Smooth muscle cell (in vitro differentiated cells): ENCODE data around the gene FGF9. TPM values are rescaled to one million over a fixed set of nuclear protein-coding genes. Genes with fewer than 3 reads are reported as not detected.

ENCODE experiments used
- DNase-seq: peaks from one replicate; lab custom pipeline; 2025; ENCODE audit not compliant: unreplicated experiment; lab: John Stamatoyannopoulos, UW
- H2AFZ ChIP-seq: fragments of 200-600 bp; sonication (generic); 2 replicates; pipeline ENCODE4 v1.6.0; 2016; ENCODE audit warnings: antibody characterized with exemption, low read depth, mild to moderate bottlenecking
- H3F3A ChIP-seq: fragments of 200-600 bp; sonication (generic); 2 replicates; pipeline ENCODE4 v1.6.0; 2017; ENCODE audit warnings: antibody characterized with exemption, low read depth
- H3K27ac ChIP-seq: fragments of 200-600 bp; sonication (generic); 2 replicates; pipeline ENCODE4 v1.5.1; 2016; ENCODE audit warnings: low read depth, mild to moderate bottlenecking
- H3K27me3 ChIP-seq: fragments of 200-600 bp; sonication (generic); 2 replicates; pipeline ENCODE4 v1.6.1; 2016; ENCODE audit warnings: low read depth, mild to moderate bottlenecking
- H3K36me3 ChIP-seq: fragments of 200-600 bp; sonication (generic); 2 replicates; pipeline ENCODE4 v1.5.1; 2016; ENCODE audit warnings: low read depth
- H3K4me1 ChIP-seq: fragments of 200-600 bp; sonication (generic); 2 replicates; pipeline ENCODE4 v1.5.1; 2016; ENCODE audit warnings: low read depth
- H3K4me2 ChIP-seq: fragments of 200-600 bp; sonication (generic); 2 replicates; pipeline ENCODE4 v1.6.0; 2016; ENCODE audit warnings: mild to moderate bottlenecking
- H3K4me3 ChIP-seq: fragments of 200-600 bp; sonication (generic); 2 replicates; pipeline ENCODE4 v1.5.1; 2016; ENCODE audit warnings: mild to moderate bottlenecking
- H3K79me2 ChIP-seq: fragments of 200-600 bp; sonication (generic); 2 replicates; pipeline ENCODE4 v1.6.0; 2016; ENCODE audit warnings: low read depth, mild to moderate bottlenecking
- H3K9ac ChIP-seq: fragments of 200-600 bp; sonication (generic); 2 replicates; pipeline ENCODE4 v1.6.0; 2016; ENCODE audit warnings: low read depth
- H3K9me3 ChIP-seq: fragments of 200-600 bp; sonication (generic); replicated peaks from 2 replicates; pipeline ENCODE4 v1.5.1; 2016; ENCODE audit warnings: low read depth
- H4K20me1 ChIP-seq: fragments of 200-600 bp; sonication (generic); 2 replicates; pipeline ENCODE4 v1.6.0; 2016; ENCODE audit warnings: low read depth
- WGBS: methylation state at CpG from one replicate; pipeline ENCODE4 v1.1.7; 2016; ENCODE audit warnings: low lambda C conversion rate; 5-methylcytosine and 5-hydroxymethylcytosine counted together
- polyA plus RNA-seq: library from polyadenylated mRNA; unstranded; fragments of >200 nt; fragmentation: Nextera tagmentation; extraction: Ambion mirVana; gene quantifications from 2 replicates; pipeline ENCODE4 v1.2.1, GENCODE V29; 2016
- total RNA-seq: library from RNA; depleted of rRNA; stranded (reverse); fragments of >200 nt; gene quantifications from 2 replicates; pipeline ENCODE4 v1.2.3, GENCODE V29; 2014
- TF ChIP-seq, protein P1 (sequence below): fragments of 200-600 bp; sonication (generic); IDR thresholded peaks from 2 replicates; pipeline ENCODE4 v1.5.1; 2017; ENCODE audit warnings: borderline replicate concordance, mild to moderate bottlenecking, antibody characterized with exemption; ENCODE audit not compliant: insufficient read depth, poor library complexity, severe bottlenecking

FGF9 gene
- total and polyA plus RNA-seq, 2 experiments from 2014 or later = 0.56 TPM; not detected in 1

DNA sequence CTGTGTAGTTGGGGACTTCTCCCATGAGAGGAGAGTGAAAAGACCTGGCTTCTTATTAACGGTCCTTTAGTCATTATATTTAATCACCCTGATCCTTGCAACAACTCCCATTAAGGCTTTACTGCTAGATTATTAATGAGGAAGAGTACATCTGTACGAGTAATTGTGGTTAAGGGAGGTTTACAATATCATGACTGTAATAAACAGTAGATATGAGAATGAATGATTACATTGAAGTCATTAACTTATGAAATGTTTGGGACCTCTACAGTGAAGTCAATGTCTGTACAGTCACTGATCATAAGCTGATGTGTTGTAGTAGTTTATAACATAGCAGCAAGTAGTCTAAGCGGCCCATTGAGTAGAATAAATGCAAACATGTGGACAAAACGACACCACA, 24.7 kb downstream of the FGF9 start:
- Histone ChIP-seq H3F3A (no peaks in the 10 kb centered on the region), H3K27ac (no peak overlapping the region), H3K36me3 (no peaks in the 10 kb centered on the region), H3K27me3 (no peaks in the 10 kb centered on the region), H4K20me1 (no peaks in the 10 kb centered on the region), H3K9ac (no peak overlapping the region), H3K79me2 (no peaks in the 10 kb centered on the region), H2AFZ (no peak overlapping the region), H3K4me2 (no peak overlapping the region), H3K4me3 (no peak overlapping the region), H3K4me1 (no peaks in the 10 kb centered on the region), H3K9me3 (no peaks in the 10 kb centered on the region)
- TF ChIP-seq, protein P1, sequence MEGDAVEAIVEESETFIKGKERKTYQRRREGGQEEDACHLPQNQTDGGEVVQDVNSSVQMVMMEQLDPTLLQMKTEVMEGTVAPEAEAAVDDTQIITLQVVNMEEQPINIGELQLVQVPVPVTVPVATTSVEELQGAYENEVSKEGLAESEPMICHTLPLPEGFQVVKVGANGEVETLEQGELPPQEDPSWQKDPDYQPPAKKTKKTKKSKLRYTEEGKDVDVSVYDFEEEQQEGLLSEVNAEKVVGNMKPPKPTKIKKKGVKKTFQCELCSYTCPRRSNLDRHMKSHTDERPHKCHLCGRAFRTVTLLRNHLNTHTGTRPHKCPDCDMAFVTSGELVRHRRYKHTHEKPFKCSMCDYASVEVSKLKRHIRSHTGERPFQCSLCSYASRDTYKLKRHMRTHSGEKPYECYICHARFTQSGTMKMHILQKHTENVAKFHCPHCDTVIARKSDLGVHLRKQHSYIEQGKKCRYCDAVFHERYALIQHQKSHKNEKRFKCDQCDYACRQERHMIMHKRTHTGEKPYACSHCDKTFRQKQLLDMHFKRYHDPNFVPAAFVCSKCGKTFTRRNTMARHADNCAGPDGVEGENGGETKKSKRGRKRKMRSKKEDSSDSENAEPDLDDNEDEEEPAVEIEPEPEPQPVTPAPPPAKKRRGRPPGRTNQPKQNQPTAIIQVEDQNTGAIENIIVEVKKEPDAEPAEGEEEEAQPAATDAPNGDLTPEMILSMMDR = no peak
- DNase-seq = no peak
- WGBS = 57% methylated on average over 4 of the region's 4 CpGs

DNA sequence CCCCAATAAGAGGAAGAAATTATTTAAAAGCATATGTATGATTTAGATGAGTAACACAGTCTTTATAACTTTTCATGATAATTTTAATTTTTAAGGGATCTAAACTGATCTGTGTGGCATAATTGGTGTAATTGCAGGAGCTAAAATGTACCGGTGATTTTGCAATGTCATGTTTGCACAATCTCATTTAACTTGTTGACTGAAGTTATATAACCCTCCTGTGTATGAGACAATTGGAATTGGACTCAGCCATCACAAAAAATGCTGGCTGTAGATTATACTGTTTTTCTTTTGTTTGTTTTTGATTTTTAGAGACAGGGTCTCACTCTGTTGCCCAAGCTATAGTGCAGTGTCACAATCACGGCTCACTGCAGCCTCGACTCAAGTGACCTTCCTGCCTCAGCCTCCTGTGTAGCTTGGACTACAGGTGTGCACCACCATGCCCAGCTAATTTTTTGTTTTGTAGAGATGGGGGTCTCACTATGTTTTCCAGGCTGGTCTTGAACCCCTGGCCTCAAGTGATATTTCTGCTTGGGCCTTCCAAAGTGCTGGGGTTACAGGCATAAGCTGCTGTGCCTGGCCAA, 26.1 kb downstream of the FGF9 start:
- H4K20me1 ChIP-seq = no peaks in the 10 kb centered on the region
- DNase-seq = no peak
- H2AFZ ChIP-seq = no peak overlapping the region
- no peak overlapping the region for H3K4me3 ChIP-seq
- no peaks in the 10 kb centered on the region for H3K27me3 ChIP-seq
- 95% methylated on average over 3 of the region's 3 CpGs for WGBS
- H3K9ac ChIP-seq = no peak overlapping the region
- no peaks in the 10 kb centered on the region for H3F3A ChIP-seq
- H3K4me2 ChIP-seq = no peak overlapping the region
- no peaks in the 10 kb centered on the region for H3K79me2 ChIP-seq
- no peaks in the 10 kb centered on the region for H3K4me1 ChIP-seq
- no peaks in the 10 kb centered on the region for H3K36me3 ChIP-seq
- no peaks in the 10 kb centered on the region for H3K9me3 ChIP-seq
- no peak overlapping the region for H3K27ac ChIP-seq
- TF ChIP-seq, protein P1 = no peak

- Histone ChIP-seq H4K20me1 (no peaks in the 10 kb centered on the region), H3K4me2 (no peak overlapping the region), H3K9ac (no peak overlapping the region), H3K4me3 (no peak overlapping the region), H3F3A (no peaks in the 10 kb centered on the region), H3K36me3 (no peaks in the 10 kb centered on the region), H2AFZ (no peak overlapping the region), H3K79me2 (no peaks in the 10 kb centered on the region), H3K27me3 (no peaks in the 10 kb centered on the region), H3K27ac (no peak overlapping the region), H3K4me1 (no peaks in the 10 kb centered on the region), H3K9me3 (no peaks in the 10 kb centered on the region)
- 84% methylated on average over 5 of the region's 5 CpGs for WGBS
- TF ChIP-seq, protein P1 = no peak
- no peak for DNase-seq
These were observed 28.2 kb downstream of the FGF9 start for GRCh38 chr13:21698817-21699679.
